HepG2 (cell line): ENCODE measurements around the gene TSC22D1. TPM values are rescaled to one million over a fixed set of nuclear protein-coding genes. Genes with fewer than 3 reads are reported as not detected.

Experiments used
- ATAC-seq: fragments of 200-7000 bp; cut with Tn5 transposase; 3 replicates; pipeline ENCODE4 v1.9.1; 2020; ENCODE audit warnings: mild to moderate bottlenecking, moderate library complexity
- BruUV-seq: library from RNA; stranded (reverse); fragments of 400-500 nt; replicated peaks from 2 replicates; lab custom pipeline; 2021; lab: Mats Ljungman, UMichigan
- CTCF ChIA-PET: fragments of 300-600 bp; formaldehyde crosslinking; extraction: SDS; loops from one replicate; lab custom pipeline; 2021; ENCODE audit warnings: low total read pairs, inconsistent platforms, low intra/inter-chr PET ratio; lab: Yijun Ruan, JAX
- POLR2A ChIA-PET: fragments of 350-600 bp; sonication (Branson Sonifier 250); formaldehyde crosslinking; loops from one replicate; lab custom pipeline; 2020; ENCODE audit warnings: antibody characterized with exemption, inconsistent platforms; lab: Yijun Ruan, JAX
- DNase-seq: peaks from one replicate; pipeline ENCODE4 v3.0.0-alpha.2; 2015; ENCODE audit warnings: low spot score
- FAIRE-seq: peaks from 3 replicates; lab custom pipeline; 2011; peaks lifted over from hg19 to GRCh38; lab: Jason Lieb, UNC
- H2AFZ ChIP-seq: one replicate; pipeline ENCODE4 v1.6.1; 2011; ENCODE audit warnings: low read length, inconsistent platforms
- H3K27ac ChIP-seq: fragments of 300-600 bp; 3 replicates; pipeline ENCODE4 v1.8.0; 2011; ENCODE audit warnings: mixed run types, mild to moderate bottlenecking, mixed read lengths, low read length, inconsistent platforms; ENCODE audit not compliant: insufficient read depth; ENCODE audit errors: extremely low read length
- H3K27me3 ChIP-seq, 2 experiments: fragments of 200-600 bp in 1 of 2; 2 replicates in 1 of 2; 3 replicates in 1 of 2; pipeline versions ENCODE4 v1.6.0 to v1.8.0; 2011; ENCODE audit warnings: low read length in 2 of 2, mild to moderate bottlenecking in 2 of 2, moderate library complexity in 2 of 2, inconsistent platforms in 1 of 2; ENCODE audit not compliant: insufficient read depth in 2 of 2, control insufficient read depth in 1 of 2
- H3K36me3 ChIP-seq, 2 experiments: fragments of 200-600 bp in 1 of 2; replicated peaks in 1 of 2; 2 replicates in 1 of 2; 3 replicates in 1 of 2; pipeline versions ENCODE4 v1.5.1 to v1.8.0; 2011; ENCODE audit warnings: low read length in 2 of 2, inconsistent platforms in 1 of 2; ENCODE audit not compliant: insufficient read depth in 2 of 2, control insufficient read depth in 1 of 2
- H3K4me1 ChIP-seq: 2 replicates; pipeline ENCODE4 v1.5.1; 2012; ENCODE audit warnings: low read length, inconsistent platforms; ENCODE audit not compliant: insufficient read depth
- H3K4me2 ChIP-seq: 2 replicates; pipeline ENCODE4 v1.6.0; 2011; ENCODE audit warnings: low read depth, low read length, inconsistent platforms
- H3K4me3 ChIP-seq, 3 experiments: fragments of 200-600 bp in 1 of 3; sonication (generic), shearing (Covaris generic) in 1 of 3; replicated peaks in 1 of 3; 2 replicates each; pipeline ENCODE4 v1.5.1; 2011 to 2016; ENCODE audit warnings: low read length in 3 of 3, inconsistent platforms in 2 of 3, low read depth in 2 of 3, mild to moderate bottlenecking in 2 of 3, control low read depth in 1 of 3, mixed read lengths in 1 of 3; ENCODE audit not compliant: insufficient read depth in 1 of 3
- H3K79me2 ChIP-seq: one replicate; pipeline ENCODE4 v1.6.1; 2011; ENCODE audit warnings: low read length, inconsistent platforms; ENCODE audit not compliant: insufficient read depth
- H3K9ac ChIP-seq: 2 replicates; pipeline ENCODE4 v1.6.0; 2011; ENCODE audit warnings: mild to moderate bottlenecking, low read depth, low read length, inconsistent platforms; ENCODE audit not compliant: insufficient read depth
- H3K9me3 ChIP-seq: 2 replicates; pipeline ENCODE4 v1.5.1; 2012; ENCODE audit warnings: mild to moderate bottlenecking, low read length
- H4K20me1 ChIP-seq: 2 replicates; pipeline ENCODE4 v1.6.0; 2011; ENCODE audit warnings: inconsistent platforms, mild to moderate bottlenecking, low read length, moderate library complexity; ENCODE audit not compliant: insufficient read depth
- CTCF ChIP-seq: sonication (generic); formaldehyde crosslinking; IDR thresholded peaks from 2 replicates; pipeline ENCODE4 v1.5.0; 2020; ENCODE audit warnings: mild to moderate bottlenecking, missing genetic modification reagents, moderate library complexity
- MAFK ChIP-seq, 2 experiments: IDR thresholded peaks in 1 of 2; conservative IDR thresholded peaks in 1 of 2; 2 replicates each; pipeline ENCODE4 v1.6.1; 2011; ENCODE audit warnings: improper control_type of control experiment in 2 of 2, low read length in 2 of 2
- MBD4 ChIP-seq: IDR thresholded peaks from 2 replicates; pipeline ENCODE4 v1.6.1; 2012; ENCODE audit warnings: low read length, inconsistent platforms, borderline replicate concordance
- RAD21 ChIP-seq: fragments of 450-650 bp; formaldehyde crosslinking; IDR thresholded peaks from 2 replicates; pipeline ENCODE4 v1.5.0; 2020; ENCODE audit warnings: mild to moderate bottlenecking
- SMC3 ChIP-seq: IDR thresholded peaks from 2 replicates; pipeline ENCODE4 v1.6.1; 2011; ENCODE audit warnings: low read length, improper control_type of control experiment
- STAG1 ChIP-seq: sonication (generic); formaldehyde crosslinking; IDR thresholded peaks from 2 replicates; pipeline ENCODE4 v1.4.0; 2020; ENCODE audit warnings: missing genetic modification reagents
- ZFY ChIP-seq: sonication (generic); formaldehyde crosslinking; IDR thresholded peaks from 2 replicates; pipeline ENCODE4 v1.4.0; 2020; ENCODE audit warnings: missing genetic modification reagents
- ZNF850 ChIP-seq: sonication (generic); formaldehyde crosslinking; conservative IDR thresholded peaks from 2 replicates; pipeline ENCODE4 v1.9.0; 2021; ENCODE audit warnings: mild to moderate bottlenecking, missing genetic modification reagents
- WGBS: methylation state at CpG from one replicate; pipeline ENCODE4 v1.1.6; 2017; ENCODE audit warnings: low lambda C conversion rate; 5-methylcytosine and 5-hydroxymethylcytosine counted together
- in situ Hi-C: cut with HindIII; loops from 2 replicates; pipeline ENCODE4 v1.10.0; 2017; ENCODE audit warnings: low pct_unique_long_range_greater_than_20kb; ENCODE audit not compliant: extremely low pct_ligation_motif_present
- intact Hi-C: fragments of 100-400 bp; cut with micrococcal nuclease; formaldehyde crosslinking; loops from one replicate; pipeline ENCODE4 v1.10.0; 2022; ENCODE audit not compliant: unreplicated experiment
- polyA plus RNA-seq, 8 experiments: library from polyadenylated mRNA; depleted of rRNA in 3 of 8; stranded (reverse) in 7 of 8; unstranded in 1 of 8; fragments of >200 nt; fragmentation: Illumina TruSeq in 4 of 8; extraction: Trizol in 4 of 8; gene quantifications; 2 replicates each; pipeline versions ENCODE4 v1.2.1 to v1.2.3, GENCODE V29; 2011 to 2016; ENCODE audit warnings: low read depth in 4 of 8, missing spikeins in 1 of 8, mixed read lengths in 1 of 8; ENCODE audit not compliant: insufficient read depth in 1 of 8
- total RNA-seq, 5 experiments: library from RNA; depleted of rRNA; stranded (reverse); fragments of >200 nt; fragmentation: Illumina TruSeq; extraction: Trizol; gene quantifications; 2 replicates each; pipeline ENCODE4 v1.2.3, GENCODE V29; 2016; ENCODE audit warnings: low read depth in 1 of 5

TSC22D1 gene
- total and polyA plus RNA-seq, 2 of the 13 experiments (the other 11 are each of a cell fraction or from before 2014, with no cell fraction given) = 18.4 to 35.7 TPM

GRCh38 chr13:44470638-44471562 lies 105.2 kb downstream of the TSC22D1 start:
- Histone ChIP-seq H3K9me3 (no peaks in the 10 kb centered on the region), H2AFZ (no peak overlapping the region), H3K9ac (no peak overlapping the region), H3K27ac (no peak overlapping the region), H3K4me1 (no peaks in the 10 kb centered on the region), H4K20me1 (no peaks in the 10 kb centered on the region), H3K79me2 (no peaks in the 10 kb centered on the region)
- peak; percentile 29 for DNase-seq
- no peak for ATAC-seq
- POLR2A ChIA-PET = no interaction called here
- BruUV-seq = no TSS peak
- no peak for FAIRE-seq
- TF ChIP-seq MAFK (conservative IDR thresholded peaks at IDR 0.05 in 1 of 2, IDR thresholded peaks at IDR 0.05 in 1 of 2; ENCODE audit: low read length in 2 of 2) = peak; percentile 50 to 51; a peak in 3 of 4 replicates
- peak; percentile 47 for TF ChIP-seq CTCF (CRISPR knock-in tag)
- TF ChIP-seq ZFY (CRISPR knock-in tag) = no peak
- TF ChIP-seq MBD4 = no peak
- TF ChIP-seq SMC3 = peak; percentile 57
- 0 out of 2 replicates have a peak, but pooled peaks have one; percentile 26 for TF ChIP-seq RAD21 (CRISPR knock-in tag)
- TF ChIP-seq ZNF850 = no peak
- TF ChIP-seq STAG1 (CRISPR knock-in tag) = peak; percentile 68
- TF ChIP-seq, all 625 proteins: peak for 5
- no peak overlapping the region for H3K4me2 ChIP-seq
- H3K27me3 ChIP-seq = no peaks in the 10 kb centered on the region
- in situ Hi-C loops (loop anchor here (5.0 to 10.0 kb wide), 3 partner anchors 404 to 564 kb away; no protein-coding TSS in a partner anchor), intact Hi-C loops (loop anchor here (1.0 kb wide), 4 partner anchors 33 to 566 kb away; no protein-coding TSS in a partner anchor)
- WGBS = 50% methylated on average over 4 of the region's 4 CpGs
- no peak overlapping the region for H3K4me3 ChIP-seq
- CTCF ChIA-PET = interaction anchor here (1.0 to 2.9 kb wide), 7 partner anchors 33 to 576 kb away, joined by 4 to 22 read pairs (median 6); no protein-coding TSS in a partner anchor
- no peaks in the 10 kb centered on the region for H3K36me3 ChIP-seq
